IPS-18a (cell line): ENCODE results near the gene EPHB4.

Source experiments
- H3K27ac ChIP-seq: one replicate; pipeline ENCODE4 v1.5.1; 2013; ENCODE audit warnings: low read length
- H3K27me3 ChIP-seq: one replicate; pipeline ENCODE4 v1.6.1; 2013; ENCODE audit warnings: mild to moderate bottlenecking, low read length; ENCODE audit not compliant: control insufficient read depth, insufficient read depth
- H3K36me3 ChIP-seq: one replicate; pipeline ENCODE4 v1.6.1; 2013; ENCODE audit warnings: low read depth, low read length; ENCODE audit not compliant: control insufficient read depth
- H3K4me1 ChIP-seq: one replicate; pipeline ENCODE4 v1.6.1; 2013; ENCODE audit warnings: low read depth, low read length; ENCODE audit not compliant: control insufficient read depth
- H3K4me3 ChIP-seq: one replicate; pipeline ENCODE4 v1.5.1; 2013; ENCODE audit warnings: low read length
- H3K9ac ChIP-seq: one replicate; pipeline ENCODE4 v1.6.1; 2013; ENCODE audit warnings: mild to moderate bottlenecking, low read length, moderate library complexity
- H3K9me3 ChIP-seq: one replicate; pipeline ENCODE4 v1.6.1; 2013; ENCODE audit warnings: low read depth, low read length; ENCODE audit not compliant: control insufficient read depth

The EPHB4 gene

GRCh38 chr7:100793806-100794660 is 33.3 kb downstream of the EPHB4 start:
- Histone ChIP-seq H3K27me3 (no peaks in the 10 kb centered on the region), H3K9me3 (no peaks in the 10 kb centered on the region), H3K4me3 (no peak overlapping the region), H3K36me3 (no peaks in the 10 kb centered on the region), H3K27ac (no peak overlapping the region), H3K9ac (no peak overlapping the region), H3K4me1 (peaks cover 10% of the 10 kb centered on the region)

- no peak overlapping the region for H3K4me3 ChIP-seq
- peaks cover 10% of the 10 kb centered on the region for H3K4me1 ChIP-seq
- H3K27me3 ChIP-seq: no peaks in the 10 kb centered on the region
- no peak overlapping the region for H3K9ac ChIP-seq
- H3K9me3 ChIP-seq: no peaks in the 10 kb centered on the region
- H3K27ac ChIP-seq: no peak overlapping the region
- no peaks in the 10 kb centered on the region for H3K36me3 ChIP-seq
Measured at GRCh38 chr7:100791881-100792666, 35.2 kb downstream of the EPHB4 start.

- Histone ChIP-seq H3K9me3 (no peaks in the 10 kb centered on the region), H3K4me1 (peaks cover under 1% of the 10 kb centered on the region), H3K27ac (no peak overlapping the region), H3K4me3 (no peak overlapping the region), H3K27me3 (no peaks in the 10 kb centered on the region), H3K9ac (no peak overlapping the region), H3K36me3 (no peaks in the 10 kb centered on the region)
Measured at GRCh38 chr7:100789055-100789454, 38.3 kb downstream of the EPHB4 start.

- no peak overlapping the region for H3K4me3 ChIP-seq
- no peak overlapping the region for H3K27ac ChIP-seq
- H3K9me3 ChIP-seq: no peaks in the 10 kb centered on the region
- H3K4me1 ChIP-seq: no peaks in the 10 kb centered on the region
- H3K27me3 ChIP-seq: no peaks in the 10 kb centered on the region
- H3K36me3 ChIP-seq: no peaks in the 10 kb centered on the region
- no peak overlapping the region for H3K9ac ChIP-seq
Measured at GRCh38 chr7:100786323-100786722, 41.0 kb downstream of the EPHB4 start.

- Histone ChIP-seq H3K4me1 (no peaks in the 10 kb centered on the region), H3K36me3 (no peaks in the 10 kb centered on the region), H3K4me3 (no peak overlapping the region), H3K9ac (no peak overlapping the region), H3K27ac (no peak overlapping the region), H3K27me3 (no peaks in the 10 kb centered on the region), H3K9me3 (no peaks in the 10 kb centered on the region)
Measured at GRCh38 chr7:100785878-100786277, 41.4 kb downstream of the EPHB4 start.

- H3K27ac ChIP-seq: no peak overlapping the region
- no peak overlapping the region for H3K9ac ChIP-seq
- H3K27me3 ChIP-seq: no peaks in the 10 kb centered on the region
- H3K4me3 ChIP-seq: no peak overlapping the region
- H3K9me3 ChIP-seq: no peaks in the 10 kb centered on the region
- no peaks in the 10 kb centered on the region for H3K36me3 ChIP-seq
- no peaks in the 10 kb centered on the region for H3K4me1 ChIP-seq
Measured at GRCh38 chr7:100783804-100784203, 43.5 kb downstream of the EPHB4 start.

GRCh38 chr7:100781255-100781654 is 46.1 kb downstream of the EPHB4 start:
- H3K4me3 ChIP-seq: no peak overlapping the region
- H3K9me3 ChIP-seq: no peaks in the 10 kb centered on the region
- no peaks in the 10 kb centered on the region for H3K36me3 ChIP-seq
- no peaks in the 10 kb centered on the region for H3K27me3 ChIP-seq
- no peak overlapping the region for H3K9ac ChIP-seq
- H3K27ac ChIP-seq: no peak overlapping the region
- H3K4me1 ChIP-seq: no peaks in the 10 kb centered on the region

GRCh38 chr7:100779359-100779758 is 48.0 kb downstream of the EPHB4 start:
- no peaks in the 10 kb centered on the region for H3K9me3 ChIP-seq
- no peak overlapping the region for H3K9ac ChIP-seq
- no peaks in the 10 kb centered on the region for H3K36me3 ChIP-seq

GRCh38 chr7:100778061-100778621 is 49.2 kb downstream of the EPHB4 start:
- Histone ChIP-seq H3K4me1 (no peaks in the 10 kb centered on the region), H3K27ac (no peak overlapping the region), H3K9me3 (no peaks in the 10 kb centered on the region), H3K27me3 (no peaks in the 10 kb centered on the region), H3K9ac (no peak overlapping the region), H3K4me3 (no peak overlapping the region), H3K36me3 (no peaks in the 10 kb centered on the region)

More at GRCh38 chr7:100779359-100779758, 48.0 kb downstream of the EPHB4 start:
- Histone ChIP-seq H3K27ac (no peak overlapping the region), H3K4me3 (no peak overlapping the region), H3K4me1 (no peaks in the 10 kb centered on the region), H3K27me3 (no peaks in the 10 kb centered on the region)

- Histone ChIP-seq H3K9ac (no peak overlapping the region), H3K4me1 (no peaks in the 10 kb centered on the region), H3K27me3 (no peaks in the 10 kb centered on the region), H3K36me3 (no peaks in the 10 kb centered on the region), H3K27ac (no peak overlapping the region), H3K9me3 (no peaks in the 10 kb centered on the region), H3K4me3 (no peak overlapping the region)
Measured at GRCh38 chr7:100773491-100773890, 53.8 kb downstream of the EPHB4 start.

- Histone ChIP-seq H3K27ac (no peak overlapping the region), H3K27me3 (no peaks in the 10 kb centered on the region), H3K4me1 (no peaks in the 10 kb centered on the region), H3K36me3 (no peaks in the 10 kb centered on the region), H3K4me3 (no peak overlapping the region), H3K9ac (no peak overlapping the region), H3K9me3 (no peaks in the 10 kb centered on the region)
Measured at GRCh38 chr7:100768784-100769183, 58.5 kb downstream of the EPHB4 start.
